H1 (cell line): Measurements from ENCODE around the gene ZNF334. TPM values are rescaled to one million over a fixed set of nuclear protein-coding genes. Genes with fewer than 3 reads are reported as not detected.

Experiments used
- CTCF ChIA-PET: fragments of 300-600 bp; sonication (Branson Sonifier 250); formaldehyde crosslinking; loops from one replicate; lab custom pipeline; 2021; ENCODE audit not compliant: partially characterized antibody; lab: Charles Lee
- POLR2A ChIA-PET: fragments of 300-600 bp; sonication (Branson Sonifier 250); formaldehyde crosslinking; loops from one replicate; lab custom pipeline; 2021; ENCODE audit warnings: inconsistent platforms; ENCODE audit not compliant: partially characterized antibody; lab: Charles Lee
- DNase-seq, 2 experiments: peaks; one replicate each; pipeline versions ENCODE4 v3.0.0 to v3.0.0-alpha.2; 2010 to 2022; ENCODE audit warnings: low spot score in 2 of 2, low read depth in 1 of 2, mixed read lengths in 1 of 2
- FAIRE-seq: peaks from 2 replicates; lab custom pipeline; 2011; peaks lifted over from hg19 to GRCh38; lab: Jason Lieb, UNC
- H2AFZ ChIP-seq: 2 replicates; pipeline ENCODE4 v1.8.1; 2012; ENCODE audit warnings: low read length, inconsistent platforms
- H2AK5ac ChIP-seq: 2 replicates; pipeline ENCODE4 v1.6.1; 2013; ENCODE audit warnings: low read depth, low read length
- H2BK120ac ChIP-seq: replicated peaks from 2 replicates; pipeline ENCODE3; 2013; ENCODE audit warnings: low read depth, low read length, inconsistent platforms
- H2BK12ac ChIP-seq: 2 replicates; pipeline ENCODE4 v1.6.1; 2013; ENCODE audit warnings: low read depth, low read length
- H2BK15ac ChIP-seq: 2 replicates; pipeline ENCODE4 v1.6.1; 2013; ENCODE audit warnings: low read length
- H2BK20ac ChIP-seq: 2 replicates; pipeline ENCODE4 v1.6.1; 2013; ENCODE audit warnings: low read length
- H2BK5ac ChIP-seq: 2 replicates; pipeline ENCODE4 v1.6.1; 2013; ENCODE audit warnings: low read depth, low read length
- H3K14ac ChIP-seq: 2 replicates; pipeline ENCODE4 v1.6.1; 2013; ENCODE audit warnings: inconsistent platforms; ENCODE audit not compliant: insufficient read length
- H3K18ac ChIP-seq: 2 replicates; pipeline ENCODE4 v1.6.1; 2013; ENCODE audit warnings: low read length; ENCODE audit errors: extremely low read depth
- H3K23ac ChIP-seq: 2 replicates; pipeline ENCODE4 v1.6.1; 2013; ENCODE audit warnings: inconsistent platforms; ENCODE audit not compliant: insufficient read length
- H3K23me2 ChIP-seq: 2 replicates; pipeline ENCODE4 v1.6.1; 2013; ENCODE audit warnings: low read depth, low read length
- H3K27ac ChIP-seq: 2 replicates; pipeline ENCODE4 v1.6.1; 2011; ENCODE audit warnings: low read depth, low read length, inconsistent platforms
- H3K27me3 ChIP-seq, 4 experiments: replicated peaks in 1 of 4; 1 replicate in 1 of 4; 2 replicates in 3 of 4; pipeline versions ENCODE4 v1.6.1 to v1.8.1; 2011 to 2013; ENCODE audit warnings: low read length in 3 of 4, mild to moderate bottlenecking in 3 of 4, inconsistent platforms in 2 of 4, mixed read lengths in 2 of 4, moderate library complexity in 1 of 4; ENCODE audit not compliant: control insufficient read depth in 3 of 4, insufficient read depth in 3 of 4; ENCODE audit errors: extremely low read depth in 1 of 4
- H3K36me3 ChIP-seq, 4 experiments: 2 replicates each; pipeline versions ENCODE4 v1.6.1 to v1.8.1; 2011 to 2013; ENCODE audit warnings: mild to moderate bottlenecking in 4 of 4, low read length in 3 of 4, moderate library complexity in 2 of 4, control low read depth in 1 of 4, inconsistent platforms in 1 of 4; ENCODE audit not compliant: insufficient read depth in 4 of 4, control insufficient read depth in 2 of 4
- H3K4ac ChIP-seq: replicated peaks from 2 replicates; pipeline ENCODE3; 2013; ENCODE audit warnings: low read length, low read depth, mixed read lengths, inconsistent platforms; ENCODE audit not compliant: insufficient read length
- H3K4me1 ChIP-seq, 4 experiments: replicated peaks in 1 of 4; 1 replicate in 1 of 4; 2 replicates in 3 of 4; pipeline versions ENCODE4 v1.6.1 to v1.8.1; 2011 to 2013; ENCODE audit warnings: low read length in 3 of 4, inconsistent platforms in 2 of 4, mixed read lengths in 1 of 4; ENCODE audit not compliant: insufficient read depth in 4 of 4, control insufficient read depth in 3 of 4
- H3K4me2 ChIP-seq, 2 experiments: 2 replicates each; pipeline versions ENCODE4 v1.6.1 to v1.8.1; 2011 to 2013; ENCODE audit warnings: low read depth in 2 of 2, low read length in 2 of 2, control low read depth in 1 of 2, inconsistent platforms in 1 of 2, mild to moderate bottlenecking in 1 of 2; ENCODE audit not compliant: insufficient read depth in 1 of 2
- H3K4me3 ChIP-seq, 4 experiments: fragments of 200-600, 300-600 bp in 1 of 4; sonication (generic), shearing (Covaris generic), sonication (Bioruptor Twin) in 1 of 4; 2 replicates each; pipeline versions ENCODE4 v1.5.1 to v1.8.1; 2011 to 2016; ENCODE audit warnings: low read length in 4 of 4, low read depth in 3 of 4, control low read depth in 2 of 4, inconsistent platforms in 2 of 4, mild to moderate bottlenecking in 2 of 4, mixed read lengths in 1 of 4, moderate library complexity in 1 of 4; ENCODE audit not compliant: insufficient read depth in 2 of 4; ENCODE audit errors: extremely low read depth in 1 of 4
- H3K56ac ChIP-seq: replicated peaks from 2 replicates; pipeline ENCODE3; 2013; ENCODE audit warnings: low read depth, mild to moderate bottlenecking, mixed read lengths, low read length, inconsistent platforms; ENCODE audit not compliant: insufficient read length
- H3K79me1 ChIP-seq: 2 replicates; pipeline ENCODE4 v1.6.1; 2013; ENCODE audit warnings: low read depth, low read length, control low read depth
- H3K79me2 ChIP-seq, 2 experiments: 2 replicates each; pipeline versions ENCODE4 v1.6.1 to v1.8.1; 2012 to 2013; ENCODE audit warnings: low read length in 2 of 2, mild to moderate bottlenecking in 2 of 2, inconsistent platforms in 1 of 2; ENCODE audit not compliant: insufficient read depth in 2 of 2, control insufficient read depth in 1 of 2
- H3K9ac ChIP-seq, 4 experiments: replicated peaks in 1 of 4; 1 replicate in 1 of 4; 2 replicates in 3 of 4; pipeline versions ENCODE4 v1.6.1 to v1.8.1; 2011 to 2013; ENCODE audit warnings: low read depth in 3 of 4, low read length in 3 of 4, control low read depth in 2 of 4, mild to moderate bottlenecking in 2 of 4, moderate library complexity in 2 of 4, inconsistent platforms in 1 of 4; ENCODE audit errors: extremely low read depth in 1 of 4
- H3K9me3 ChIP-seq, 2 experiments: 2 replicates each; pipeline versions ENCODE4 v1.6.1 to v1.8.1; 2012 to 2013; ENCODE audit warnings: mild to moderate bottlenecking in 2 of 2, moderate library complexity in 2 of 2, control low read depth in 1 of 2, inconsistent platforms in 1 of 2, low read depth in 1 of 2, low read length in 1 of 2, mixed read lengths in 1 of 2; ENCODE audit not compliant: insufficient read depth in 2 of 2
- H4K20me1 ChIP-seq, 2 experiments: replicated peaks in 1 of 2; 2 replicates each; pipeline versions ENCODE3 to v1.8.1; 2011 to 2013; ENCODE audit warnings: inconsistent platforms in 2 of 2, low read length in 2 of 2, mild to moderate bottlenecking in 1 of 2; ENCODE audit not compliant: insufficient read depth in 2 of 2, control insufficient read depth in 1 of 2
- H4K5ac ChIP-seq: 2 replicates; pipeline ENCODE4 v1.6.1; 2013; ENCODE audit warnings: low read length, low read depth, mixed read lengths, inconsistent platforms; ENCODE audit not compliant: insufficient read length
- H4K8ac ChIP-seq: 2 replicates; pipeline ENCODE4 v1.8.0; 2013; ENCODE audit warnings: mild to moderate bottlenecking, moderate library complexity, low read length, inconsistent platforms; ENCODE audit not compliant: insufficient read depth; ENCODE audit errors: extremely low read depth
- H4K91ac ChIP-seq: replicated peaks from 2 replicates; pipeline ENCODE3; 2013; ENCODE audit warnings: low read length, mixed read lengths, inconsistent platforms; ENCODE audit not compliant: insufficient read length
- SIN3A ChIP-seq, 2 experiments: IDR thresholded peaks in 1 of 2; conservative IDR thresholded peaks in 1 of 2; 2 replicates each; pipeline ENCODE4 v1.6.1; 2011 to 2012; ENCODE audit warnings: low read length in 2 of 2, improper control_type of control experiment in 1 of 2, low read depth in 1 of 2, mild to moderate bottlenecking in 1 of 2
- WGBS, 2 experiments: shearing (Covaris generic) in 1 of 2; methylation state at CpG; one replicate each; pipeline versions ENCODE4 v1.1.6 to v1.1.7; 2013 to 2015; ENCODE audit warnings: low lambda C conversion rate in 2 of 2, mixed read lengths in 2 of 2, inconsistent platforms in 1 of 2, low coverage in 1 of 2, missing lambda C conversion rate in 1 of 2; ENCODE audit not compliant: insufficient replicate concordance in 2 of 2, insufficient coverage in 1 of 2, insufficient read length in 1 of 2; ENCODE audit errors: extremely low coverage in 1 of 2, missing lambda C conversion rate in 1 of 2; 5-methylcytosine and 5-hydroxymethylcytosine counted together
- polyA plus RNA-seq, 7 experiments: library from polyadenylated mRNA; depleted of rRNA in 3 of 7; stranded (reverse) in 5 of 7; unstranded in 2 of 7; fragments of >200 nt in 5 of 7; fragments of 200-250 nt in 2 of 7; gene quantifications; 1 replicate in 5 of 7; 2 replicates in 1 of 7; 4 replicates in 1 of 7; pipeline versions ENCODE4 v1.2.1 to v1.2.3, GENCODE V29; 2011 to 2013; ENCODE audit warnings: missing spikeins in 2 of 7, mixed read lengths in 2 of 7
- total RNA-seq: library from RNA; stranded (reverse); fragmentation: NEBNext Ultra II Directional; extraction: Animal tissue kit (Norgen Biotek cat#: 25700); gene quantifications from 2 replicates; pipeline ENCODE4 v1.2.1, GENCODE V29; 2021

The ZNF334 gene
- total and polyA plus RNA-seq, 2 of the 8 experiments (the other 6 are each of a cell fraction or from before 2014, with no cell fraction given), result 8.8 to 17.8 TPM

DNA sequence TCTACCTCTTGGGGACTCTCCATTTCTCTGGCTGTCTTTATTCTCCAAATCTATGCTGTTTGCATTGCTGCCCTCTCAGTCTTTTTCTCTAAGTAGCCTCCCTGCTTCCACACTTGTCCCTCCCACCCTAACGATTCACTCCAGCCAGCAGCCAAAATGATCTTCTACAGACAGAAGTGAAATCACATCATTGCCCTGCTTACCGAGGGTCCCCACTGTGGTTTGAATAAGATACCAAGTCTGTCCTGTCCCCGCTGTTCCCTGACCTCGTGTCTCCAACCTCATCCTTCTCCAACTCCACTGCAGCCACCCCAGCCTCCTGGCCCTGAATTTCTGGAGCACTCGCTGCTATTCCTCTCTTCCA lies 48.6 kb upstream of the ZNF334 start:
- H3K56ac ChIP-seq, result no peak overlapping the region
- H2BK15ac ChIP-seq, result 0 out of 2 replicates have a peak overlapping the region, but pooled peaks have one; percentile 72
- H2BK20ac ChIP-seq, result 0 out of 2 replicates have a peak overlapping the region, but pooled peaks have one; percentile 40
- H3K4me3 ChIP-seq, result peak overlapping the region in 1 of 4 experiments; percentile 51; a peak in 1 of 8 replicates
- no peaks in the 10 kb centered on the region; the same call in 1 of the 2 replicates for H3K79me1 ChIP-seq
- peak overlapping the region; percentile 85; the same call in 1 of the 2 replicates for H4K8ac ChIP-seq
- peak overlapping the region; percentile 67; the same call in 1 of the 2 replicates for H3K18ac ChIP-seq
- POLR2A ChIA-PET, result interaction anchor here (1.2 kb wide), 1 partner anchor 10 kb away, joined by 3 read pairs; no protein-coding TSS in a partner anchor
- H3K14ac ChIP-seq, result no peak overlapping the region
- H2AFZ ChIP-seq, result peak overlapping the region; percentile 98
- H3K4me1 ChIP-seq, result peaks cover 8 to 19% (median 13%) of the 10 kb centered on the region in 4 experiments
- H4K5ac ChIP-seq, result peak overlapping the region; percentile 83
- peak overlapping the region; percentile 4 for H3K4ac ChIP-seq
- peak overlapping the region; percentile 37; the same call in 1 of the 2 replicates for H2BK5ac ChIP-seq
- peak overlapping the region; percentile 73 to 77 for H3K4me2 ChIP-seq
- H2AK5ac ChIP-seq, result no peak overlapping the region
- no peaks in the 10 kb centered on the region for H3K79me2 ChIP-seq
- H4K20me1 ChIP-seq, result no peaks in the 10 kb centered on the region
- peaks cover 2% of the 10 kb centered on the region; the same call in 1 of the 2 replicates for H3K23me2 ChIP-seq
- WGBS, 2 experiments, result 66% methylated on average over 5 of the region's 5 CpGs; no CpG with 5 or more reads in 1 of the 2 experiments
- CTCF ChIA-PET, result interaction anchor here (1.1 to 4.9 kb wide), 22 partner anchors 11 to 121 kb away, joined by 3 to 64 read pairs (median 6); partner anchors contain the start of gene OCSTAMP
- H3K9me3 ChIP-seq, result no peaks in the 10 kb centered on the region
- no peak for DNase-seq
- H4K91ac ChIP-seq, result peak overlapping the region; percentile 92
- no peaks in the 10 kb centered on the region for H3K36me3 ChIP-seq
- H3K9ac ChIP-seq, result no peak overlapping the region
- FAIRE-seq, result no peak
- no peak overlapping the region for H3K23ac ChIP-seq
- H3K27ac ChIP-seq, result no peak overlapping the region
- H2BK120ac ChIP-seq, result peak overlapping the region; percentile 51
- H2BK12ac ChIP-seq, result no peak overlapping the region; the same call in 1 of the 2 replicates
- H3K27me3 ChIP-seq, result no peaks in the 10 kb centered on the region
- TF ChIP-seq SIN3A (conservative IDR thresholded peaks at IDR 0.05 in 1 of 2, IDR thresholded peaks at IDR 0.05 in 1 of 2; ENCODE audit: low read depth in 1 of 2, low read length in 2 of 2), result no peak
